Mesothelial cell of epicardium (in vitro differentiated cells): ENCODE results near the gene KLHL6. TPM values are rescaled to one million over a fixed set of nuclear protein-coding genes. Genes with fewer than 3 reads are reported as not detected.
"Not testable (repeated sequence)": the region's sequence is repeated elsewhere in the genome, so short reads cannot be mapped to it uniquely, and the experiment has no call there.

Experiments
- DNase-seq, 2 experiments: peaks; one replicate each; pipeline ENCODE4 v3.0.0; 2021; ENCODE audit warnings: low spot score in 2 of 2; ENCODE audit not compliant: unreplicated experiment in 2 of 2
- H3K27ac Mint-ChIP-seq: 2 replicates; pipeline ENCODE4 v1.8.0; 2021; ENCODE audit warnings: mixed read lengths
- H3K27me3 Mint-ChIP-seq: 2 replicates; pipeline ENCODE4 v1.8.0; 2021; ENCODE audit warnings: low read depth, mixed read lengths
- H3K36me3 Mint-ChIP-seq: 2 replicates; pipeline ENCODE4 v1.8.0; 2021; ENCODE audit warnings: mixed read lengths
- H3K4me1 Mint-ChIP-seq: 2 replicates; pipeline ENCODE4 v1.8.0; 2021; ENCODE audit warnings: mixed read lengths
- H3K4me3 Mint-ChIP-seq: 2 replicates; pipeline ENCODE4 v1.8.0; 2021; ENCODE audit warnings: mild to moderate bottlenecking, moderate library complexity, mixed read lengths
- H3K9me3 Mint-ChIP-seq: 2 replicates; pipeline ENCODE4 v1.8.0; 2021; ENCODE audit warnings: mixed read lengths
- total RNA-seq: library from RNA; stranded (reverse); gene quantifications from 3 replicates; pipeline ENCODE4 v1.2.1, GENCODE V29; 2021
- TF ChIP-seq, protein P1 (sequence below): fragments of 200-600 bp; sonication (generic); IDR thresholded peaks from one replicate; pipeline ENCODE4 v1.5.0; 2021; ENCODE audit warnings: antibody characterized with exemption; ENCODE audit not compliant: unreplicated experiment

The KLHL6 gene
- total RNA-seq, 1 donor from 2014 or later, result 0.07 TPM

- peaks cover 5% of the 10 kb centered on the region for H3K27me3 Mint-ChIP-seq
- H3K4me3 Mint-ChIP-seq, result no peak overlapping the region
- TF ChIP-seq, protein P1, sequence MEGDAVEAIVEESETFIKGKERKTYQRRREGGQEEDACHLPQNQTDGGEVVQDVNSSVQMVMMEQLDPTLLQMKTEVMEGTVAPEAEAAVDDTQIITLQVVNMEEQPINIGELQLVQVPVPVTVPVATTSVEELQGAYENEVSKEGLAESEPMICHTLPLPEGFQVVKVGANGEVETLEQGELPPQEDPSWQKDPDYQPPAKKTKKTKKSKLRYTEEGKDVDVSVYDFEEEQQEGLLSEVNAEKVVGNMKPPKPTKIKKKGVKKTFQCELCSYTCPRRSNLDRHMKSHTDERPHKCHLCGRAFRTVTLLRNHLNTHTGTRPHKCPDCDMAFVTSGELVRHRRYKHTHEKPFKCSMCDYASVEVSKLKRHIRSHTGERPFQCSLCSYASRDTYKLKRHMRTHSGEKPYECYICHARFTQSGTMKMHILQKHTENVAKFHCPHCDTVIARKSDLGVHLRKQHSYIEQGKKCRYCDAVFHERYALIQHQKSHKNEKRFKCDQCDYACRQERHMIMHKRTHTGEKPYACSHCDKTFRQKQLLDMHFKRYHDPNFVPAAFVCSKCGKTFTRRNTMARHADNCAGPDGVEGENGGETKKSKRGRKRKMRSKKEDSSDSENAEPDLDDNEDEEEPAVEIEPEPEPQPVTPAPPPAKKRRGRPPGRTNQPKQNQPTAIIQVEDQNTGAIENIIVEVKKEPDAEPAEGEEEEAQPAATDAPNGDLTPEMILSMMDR, result no peak
- H3K27ac Mint-ChIP-seq, result no peak overlapping the region
- H3K36me3 Mint-ChIP-seq, result no peaks in the 10 kb centered on the region
- no peak for DNase-seq
- H3K4me1 Mint-ChIP-seq, result peaks cover 6% of the 10 kb centered on the region
- no peaks in the 10 kb centered on the region for H3K9me3 Mint-ChIP-seq
Measured at GRCh38 chr3:183513046-183513706, 42.3 kb downstream of the KLHL6 start.

- H3K36me3 Mint-ChIP-seq, H3K9me3 Mint-ChIP-seq, H3K27me3 Mint-ChIP-seq, H3K27ac Mint-ChIP-seq, H3K4me1 Mint-ChIP-seq, DNase-seq, H3K4me3 Mint-ChIP-seq: not testable (repeated sequence)
Measured at GRCh38 chr3:183511286-183512131, 44.0 kb downstream of the KLHL6 start.

DNA sequence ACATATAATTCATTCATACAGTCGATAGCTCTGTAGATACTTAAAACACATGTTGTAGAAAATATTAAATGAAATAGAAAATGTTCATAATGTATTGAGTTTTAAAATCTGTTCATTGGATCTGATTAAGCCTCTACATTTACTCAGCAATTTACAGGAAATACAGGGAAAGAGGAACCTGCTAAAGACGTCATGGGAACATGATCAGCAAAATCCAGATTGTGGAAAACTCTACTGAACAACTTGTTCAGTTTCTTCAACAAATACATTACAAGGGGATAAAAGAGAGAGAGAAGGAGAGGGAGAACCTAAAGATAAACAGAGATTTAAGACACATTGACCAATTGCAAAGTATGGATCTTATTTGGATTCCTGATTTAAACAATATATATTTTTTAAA is 46.7 kb downstream of the KLHL6 start:
- Mint-ChIP-seq H3K27ac (no peak overlapping the region), H3K4me3 (no peak overlapping the region), H3K36me3 (no peaks in the 10 kb centered on the region), H3K27me3 (no peaks in the 10 kb centered on the region), H3K9me3 (peaks cover 17% of the 10 kb centered on the region), H3K4me1 (peaks cover 6% of the 10 kb centered on the region)
- DNase-seq, result no peak
- TF ChIP-seq, protein P1, result no peak

GRCh38 chr3:183507551-183507950 is 48.0 kb downstream of the KLHL6 start:
- no peaks in the 10 kb centered on the region for H3K27me3 Mint-ChIP-seq
- H3K27ac Mint-ChIP-seq, result no peak overlapping the region
- peaks cover 6% of the 10 kb centered on the region for H3K4me1 Mint-ChIP-seq
- DNase-seq, result no peak
- no peak overlapping the region for H3K4me3 Mint-ChIP-seq
- no peaks in the 10 kb centered on the region for H3K36me3 Mint-ChIP-seq
- TF ChIP-seq, protein P1, result no peak
- H3K9me3 Mint-ChIP-seq, result peaks cover 17% of the 10 kb centered on the region

DNA sequence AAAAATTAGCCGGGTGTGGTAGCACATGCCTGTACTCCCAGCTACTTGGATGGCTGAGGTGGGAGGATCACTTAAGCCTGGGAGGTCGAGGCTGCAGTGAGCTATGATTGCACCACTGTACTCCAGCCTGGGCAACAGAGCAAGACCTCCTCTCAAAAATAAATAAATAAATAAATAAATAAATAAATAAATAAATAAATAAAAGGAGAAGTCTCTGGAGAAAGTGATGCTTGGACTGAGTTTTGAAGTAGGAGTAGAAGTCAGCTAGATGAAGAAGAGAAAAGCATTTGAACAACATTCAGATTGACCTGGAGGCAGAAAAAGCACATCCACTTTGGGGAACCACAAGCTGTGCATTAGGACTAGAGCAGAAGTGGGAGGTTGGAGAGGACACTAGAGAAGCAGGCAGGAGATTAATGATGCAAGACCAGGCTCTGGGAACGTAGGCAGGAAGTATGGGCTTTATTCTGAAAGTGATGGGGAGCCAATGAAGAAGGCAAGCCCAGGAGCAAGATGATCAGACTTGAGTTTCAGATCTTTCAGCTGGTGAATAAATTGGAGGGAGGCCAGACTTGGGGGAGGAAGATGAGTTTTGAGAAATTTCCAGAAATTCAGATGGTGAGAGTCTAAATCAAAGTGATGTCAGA is 48.7 kb downstream of the KLHL6 start:
- Mint-ChIP-seq H3K27me3 (no peaks in the 10 kb centered on the region), H3K9me3 (peaks cover 17% of the 10 kb centered on the region)

More for the DNA sequence above, 48.7 kb downstream of the KLHL6 start:
- Mint-ChIP-seq H3K27ac (no peak overlapping the region), H3K4me3 (no peak overlapping the region), H3K4me1 (peaks cover 6% of the 10 kb centered on the region), H3K36me3 (no peaks in the 10 kb centered on the region)
- DNase-seq, result no peak
- TF ChIP-seq, protein P1, result no peak
